Hepatocyte (in vitro differentiated cells): ENCODE measurements around the gene DPP10.

Experiments used
- EZH2 ChIP-seq: fragments of 200-600 bp; sonication (generic); IDR thresholded peaks from 2 replicates; pipeline ENCODE4 v1.6.1; 2016; ENCODE audit warnings: antibody characterized with exemption, mild to moderate bottlenecking, borderline replicate concordance
- TF ChIP-seq, protein P1 (sequence below): fragments of 200-600 bp; sonication (generic); IDR thresholded peaks from 2 replicates; pipeline ENCODE4 v1.5.1; 2016; ENCODE audit warnings: antibody characterized with exemption, mild to moderate bottlenecking; ENCODE audit not compliant: poor library complexity

DNA sequence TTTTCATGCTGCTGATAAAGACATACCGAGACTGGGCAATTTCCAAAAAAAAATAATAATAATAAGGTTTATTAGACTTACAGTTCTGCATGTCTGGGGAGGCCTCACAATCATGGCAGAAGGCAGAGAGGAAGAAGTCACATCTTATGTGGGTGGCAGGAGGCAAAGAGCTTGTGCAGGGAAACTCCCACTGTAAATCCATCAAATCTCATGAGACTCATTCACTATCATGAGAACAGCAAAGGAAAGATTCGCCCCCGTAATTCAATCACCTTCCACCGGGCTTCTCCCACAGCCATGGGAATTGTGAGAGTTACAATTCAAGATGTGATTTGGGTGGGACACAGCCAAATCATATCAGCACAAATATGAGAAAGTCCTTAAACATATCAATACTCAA, 1314.8 kb downstream of the DPP10 start:
- TF ChIP-seq, protein P1, sequence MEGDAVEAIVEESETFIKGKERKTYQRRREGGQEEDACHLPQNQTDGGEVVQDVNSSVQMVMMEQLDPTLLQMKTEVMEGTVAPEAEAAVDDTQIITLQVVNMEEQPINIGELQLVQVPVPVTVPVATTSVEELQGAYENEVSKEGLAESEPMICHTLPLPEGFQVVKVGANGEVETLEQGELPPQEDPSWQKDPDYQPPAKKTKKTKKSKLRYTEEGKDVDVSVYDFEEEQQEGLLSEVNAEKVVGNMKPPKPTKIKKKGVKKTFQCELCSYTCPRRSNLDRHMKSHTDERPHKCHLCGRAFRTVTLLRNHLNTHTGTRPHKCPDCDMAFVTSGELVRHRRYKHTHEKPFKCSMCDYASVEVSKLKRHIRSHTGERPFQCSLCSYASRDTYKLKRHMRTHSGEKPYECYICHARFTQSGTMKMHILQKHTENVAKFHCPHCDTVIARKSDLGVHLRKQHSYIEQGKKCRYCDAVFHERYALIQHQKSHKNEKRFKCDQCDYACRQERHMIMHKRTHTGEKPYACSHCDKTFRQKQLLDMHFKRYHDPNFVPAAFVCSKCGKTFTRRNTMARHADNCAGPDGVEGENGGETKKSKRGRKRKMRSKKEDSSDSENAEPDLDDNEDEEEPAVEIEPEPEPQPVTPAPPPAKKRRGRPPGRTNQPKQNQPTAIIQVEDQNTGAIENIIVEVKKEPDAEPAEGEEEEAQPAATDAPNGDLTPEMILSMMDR, result no peak
- no peak for TF ChIP-seq EZH2
